Stimulated activated CD4-positive, alpha-beta T cell treated with anti-CD3 and anti-CD28 coated beads, Interleukin-1b, Interleukin-23, amount 100 ng/mL, for 48 hours (primary cell): ENCODE results near the gene TAF1B.
A peak's percentile ranks its signal among the peaks of the same experiment; 100 is the strongest.
"Not testable (repeated sequence)": the region's sequence is repeated elsewhere in the genome, so short reads cannot be mapped to it uniquely, and the experiment has no call there.

Experiments used
- DNase-seq: peaks from one replicate; pipeline ENCODE4 v3.0.0-alpha.2; 2020

The TAF1B gene

DNA sequence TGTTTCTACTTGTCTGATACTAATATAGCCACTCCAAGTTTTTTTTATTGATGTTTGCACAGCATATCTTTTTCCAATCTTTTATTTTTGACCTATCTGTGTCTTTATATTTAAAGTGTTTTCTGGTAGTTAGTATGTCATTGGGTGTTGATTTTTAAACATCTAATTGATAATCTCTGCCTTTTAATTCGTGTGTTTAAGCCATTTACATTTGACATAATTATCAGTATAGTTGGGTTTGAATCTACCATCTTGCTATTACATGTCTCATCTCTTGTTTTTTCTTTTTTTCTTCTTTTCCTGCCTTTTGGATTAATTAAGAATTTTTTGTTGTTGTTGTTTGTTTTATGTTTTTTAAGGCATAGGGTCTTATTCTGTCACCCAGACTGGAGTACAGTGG is 44.2 kb downstream of the TAF1B start:
- DNase-seq: no peak

DNA sequence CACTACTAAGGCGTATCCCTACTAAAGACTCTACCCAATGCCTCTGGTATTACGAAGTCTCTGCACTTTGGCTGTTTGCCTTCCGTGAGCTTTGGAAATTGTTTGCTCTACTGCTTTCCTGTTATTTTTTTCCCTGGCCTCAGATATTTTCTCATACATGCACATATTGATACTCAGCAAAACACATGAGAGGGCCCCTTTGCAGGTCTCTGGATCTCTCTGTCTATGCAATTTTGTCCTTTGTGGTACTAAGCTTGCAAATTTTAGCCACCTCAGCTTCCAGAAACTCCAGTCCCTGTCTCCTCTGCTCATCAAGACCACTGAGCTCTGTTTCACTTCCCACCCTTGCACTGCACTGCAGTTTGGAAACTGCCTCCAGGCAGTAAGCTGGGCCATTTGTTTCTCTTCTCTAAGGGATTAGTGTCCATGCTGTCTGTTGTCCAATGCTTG is 46.6 kb downstream of the TAF1B start:
- DNase-seq: no peak

DNA sequence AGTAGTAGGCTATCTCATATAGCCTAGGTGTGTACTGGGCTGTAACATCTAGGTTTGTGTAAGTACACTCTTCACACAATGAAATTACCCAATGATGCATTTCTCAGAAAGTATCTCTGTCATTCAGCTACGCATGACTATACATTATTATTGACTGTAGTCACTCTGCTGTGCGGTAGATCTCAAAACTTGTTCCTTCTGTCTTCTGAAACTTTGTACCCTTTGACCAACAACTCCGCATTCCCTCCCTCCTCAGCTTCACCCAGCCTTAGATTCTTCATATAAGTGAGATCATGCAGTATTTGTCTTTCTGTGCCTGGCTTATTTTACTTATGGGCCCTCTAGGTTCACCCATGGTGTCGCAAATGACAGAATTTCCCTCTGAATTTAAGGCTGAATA is 49.0 kb downstream of the TAF1B start:
- no peak for DNase-seq

DNA sequence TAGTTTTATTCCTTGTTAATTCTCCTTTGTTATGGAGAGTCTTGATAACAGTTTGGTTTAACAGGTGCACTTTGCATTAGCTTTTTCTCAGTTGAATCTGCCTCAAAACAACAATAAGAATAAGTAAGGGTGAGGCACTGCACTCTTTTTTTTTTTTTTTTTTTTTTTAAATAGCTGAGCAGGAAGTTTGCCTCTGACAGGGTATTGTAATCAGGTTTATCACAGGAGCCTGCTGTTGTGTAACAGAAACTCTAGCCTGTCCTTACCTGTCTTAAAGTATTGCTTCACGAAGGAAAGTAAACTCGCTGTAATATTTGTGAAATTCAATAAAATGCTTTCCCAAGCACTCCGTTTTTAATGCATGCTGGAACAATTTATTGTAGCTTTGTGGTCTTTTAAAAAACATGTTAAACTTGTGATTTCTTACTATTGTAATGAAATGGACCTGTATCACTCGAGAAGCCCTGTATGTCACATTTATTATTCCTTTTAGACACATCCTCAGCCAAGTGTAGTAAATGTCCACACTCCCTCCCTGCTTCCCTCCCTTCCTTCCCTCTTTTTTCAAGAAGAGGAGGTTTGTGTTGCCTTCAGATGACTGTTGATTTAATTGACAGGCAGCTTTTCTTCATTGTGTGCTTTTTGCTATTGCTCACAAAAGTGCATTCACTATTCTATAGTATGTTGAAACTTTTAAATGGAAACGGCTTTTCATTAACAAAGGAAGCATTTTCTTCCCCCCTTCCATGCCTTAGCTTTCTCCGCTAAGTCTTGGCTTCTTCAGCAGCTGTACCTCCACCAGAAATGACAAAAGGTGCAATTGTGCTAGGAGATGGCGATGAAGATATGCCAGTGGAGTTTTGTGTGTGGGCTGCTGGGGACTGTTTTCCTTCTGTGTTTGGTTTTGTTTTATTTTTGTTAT is 52.7 kb downstream of the TAF1B start:
- no peak for DNase-seq

DNA sequence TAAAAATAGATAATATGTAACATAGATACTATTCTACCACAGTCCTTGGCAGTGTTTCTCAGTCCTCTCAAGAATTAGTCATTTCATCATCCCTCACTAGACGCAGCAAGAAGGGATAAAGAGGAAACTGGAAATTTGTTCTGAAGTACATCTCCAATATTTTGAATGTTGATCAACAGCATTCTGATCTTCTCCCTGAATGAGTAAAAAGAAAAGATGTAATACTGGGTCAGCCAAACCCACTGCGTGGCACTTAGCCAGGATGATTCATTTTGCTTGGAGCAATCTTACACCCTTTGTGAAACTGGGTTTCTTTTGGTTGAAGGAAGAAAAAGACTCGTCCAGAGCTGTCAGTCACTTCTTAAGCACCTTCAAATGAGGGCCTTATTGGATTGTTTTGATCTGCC is 54.1 kb downstream of the TAF1B start:
- peak; percentile 78 for DNase-seq

DNA sequence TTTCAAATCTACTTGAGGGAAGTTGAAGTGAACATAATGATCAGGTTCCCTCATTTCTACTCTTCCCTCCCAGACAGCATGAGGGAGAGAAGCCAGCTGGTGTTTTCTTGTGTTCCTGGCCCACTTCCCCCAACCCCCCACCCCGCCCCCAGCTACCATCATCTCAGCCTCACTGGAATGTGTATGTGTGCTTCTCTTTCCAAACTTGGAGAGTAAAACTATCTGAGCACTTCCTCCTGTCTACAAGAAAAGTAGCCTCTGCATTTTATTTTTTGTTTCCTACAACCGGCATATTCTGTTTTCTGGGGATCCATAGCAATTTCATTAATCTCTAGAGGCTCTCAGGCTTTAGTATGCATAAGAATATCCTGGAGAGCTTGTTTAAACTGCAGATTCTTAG is 54.6 kb downstream of the TAF1B start:
- DNase-seq: no peak

DNA sequence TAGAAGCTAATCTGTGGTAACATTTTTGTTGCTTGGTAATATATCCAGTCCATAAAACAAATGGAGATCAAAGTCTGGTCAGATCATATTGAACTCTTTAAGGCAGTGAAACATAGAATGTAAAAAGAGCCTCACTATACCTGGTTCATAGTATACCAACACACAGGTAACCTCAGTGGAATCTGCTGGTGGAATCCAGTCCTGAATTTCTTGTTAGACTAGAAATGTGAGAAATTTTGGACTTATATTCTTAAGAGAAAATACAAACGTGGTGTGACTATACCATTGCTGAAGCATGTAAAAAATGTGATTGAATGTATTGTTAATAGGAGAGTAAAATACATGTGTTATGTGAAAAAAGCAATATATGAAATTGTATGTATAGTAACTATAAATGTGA is 62.1 kb downstream of the TAF1B start:
- no peak for DNase-seq

DNA sequence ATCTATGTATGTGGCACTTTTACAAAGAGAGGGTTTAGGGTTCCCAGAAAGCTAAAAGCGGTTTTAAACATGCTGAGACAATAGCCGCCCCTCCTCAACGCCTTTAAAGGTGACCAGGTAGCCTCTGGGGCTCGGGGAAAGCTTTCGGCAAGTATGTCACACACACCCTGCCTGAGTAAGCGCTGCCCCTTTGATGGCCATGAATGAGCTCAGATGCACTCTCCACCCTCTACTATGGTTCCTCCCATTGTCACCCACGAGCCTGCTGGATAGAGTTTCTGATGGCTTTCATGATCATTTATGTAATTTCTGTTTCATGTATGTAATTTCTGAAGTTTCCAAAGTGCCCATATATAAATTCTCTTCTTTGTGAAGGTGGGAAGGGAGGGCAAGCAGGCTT is 64.1 kb downstream of the TAF1B start:
- no peak for DNase-seq

DNA sequence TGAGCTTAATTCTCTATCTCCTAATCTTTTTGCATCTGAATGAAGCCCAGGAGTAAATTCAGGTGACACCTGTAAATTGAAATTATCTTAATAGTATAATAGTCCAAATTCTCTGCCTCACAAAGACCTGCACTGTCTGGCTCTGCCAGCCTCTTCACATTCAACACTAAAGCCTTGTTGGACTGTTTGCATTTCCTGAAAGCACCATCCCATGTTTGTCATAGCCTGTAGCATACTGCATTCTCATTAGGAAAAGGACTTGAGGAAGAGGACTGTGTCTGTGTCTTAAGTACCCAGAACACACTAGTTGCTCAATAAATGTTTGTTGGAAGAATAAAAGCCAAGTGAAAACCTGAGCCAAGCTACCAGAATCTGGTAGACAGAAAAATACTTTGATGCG is 65.4 kb downstream of the TAF1B start:
- DNase-seq: no peak

DNA sequence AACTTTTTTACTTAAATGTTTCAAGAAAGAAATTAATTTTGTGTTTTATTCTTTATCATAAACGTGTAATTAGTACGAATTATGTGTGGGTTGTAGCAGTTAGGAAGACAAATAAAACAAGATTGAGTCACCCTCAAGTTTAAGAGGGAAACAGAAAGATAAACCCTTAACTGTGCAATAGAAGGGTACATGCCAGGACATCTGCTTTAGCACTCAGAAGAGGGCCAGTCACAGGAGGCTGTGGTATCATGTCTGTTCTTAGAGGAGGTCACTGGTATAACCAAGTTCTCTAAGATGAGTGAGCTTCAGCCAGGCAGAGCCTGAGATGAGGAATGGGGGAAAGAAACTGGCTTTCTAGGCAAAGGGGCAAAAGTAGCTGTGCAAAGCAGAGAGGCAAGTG is 65.8 kb downstream of the TAF1B start:
- DNase-seq: no peak

DNA sequence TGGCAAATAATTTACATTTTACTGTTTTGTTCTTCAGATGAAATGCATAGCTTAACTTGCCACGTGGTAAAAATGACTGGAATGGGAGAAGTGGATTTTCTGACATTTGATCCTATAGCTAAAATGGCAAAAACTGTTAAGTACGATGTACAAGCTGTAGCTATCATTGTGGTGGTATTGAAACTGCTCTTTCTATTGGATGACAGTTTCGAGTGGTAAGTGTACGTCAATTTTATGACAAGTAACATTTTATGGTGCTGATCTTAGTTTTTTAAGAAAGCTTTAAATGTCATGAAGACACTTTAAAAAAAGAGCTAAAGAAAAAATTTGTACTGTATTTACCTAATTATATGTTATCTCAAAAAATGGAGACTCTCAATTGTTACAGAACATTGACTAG is 67.4 kb downstream of the TAF1B start:
- DNase-seq: no peak

DNA sequence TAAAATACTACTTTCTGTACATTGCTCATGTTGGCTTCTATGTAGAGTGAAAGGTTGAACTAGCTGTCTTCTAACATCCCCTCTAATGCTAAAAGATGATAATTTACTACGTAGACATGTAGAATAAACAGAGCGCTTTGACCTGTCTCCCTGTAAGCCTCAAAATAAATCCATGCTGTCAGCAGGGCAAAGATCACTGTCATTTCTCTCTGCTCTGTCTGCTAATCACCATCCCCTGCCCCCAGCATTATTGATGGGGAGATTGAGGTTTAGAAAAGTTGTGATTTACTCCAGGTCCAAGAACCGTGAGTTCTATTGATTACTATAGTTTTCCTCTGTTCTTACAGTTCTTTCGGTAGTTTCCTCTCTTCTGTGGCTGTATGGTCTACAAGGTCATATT is 69.2 kb downstream of the TAF1B start:
- no peak for DNase-seq

DNA sequence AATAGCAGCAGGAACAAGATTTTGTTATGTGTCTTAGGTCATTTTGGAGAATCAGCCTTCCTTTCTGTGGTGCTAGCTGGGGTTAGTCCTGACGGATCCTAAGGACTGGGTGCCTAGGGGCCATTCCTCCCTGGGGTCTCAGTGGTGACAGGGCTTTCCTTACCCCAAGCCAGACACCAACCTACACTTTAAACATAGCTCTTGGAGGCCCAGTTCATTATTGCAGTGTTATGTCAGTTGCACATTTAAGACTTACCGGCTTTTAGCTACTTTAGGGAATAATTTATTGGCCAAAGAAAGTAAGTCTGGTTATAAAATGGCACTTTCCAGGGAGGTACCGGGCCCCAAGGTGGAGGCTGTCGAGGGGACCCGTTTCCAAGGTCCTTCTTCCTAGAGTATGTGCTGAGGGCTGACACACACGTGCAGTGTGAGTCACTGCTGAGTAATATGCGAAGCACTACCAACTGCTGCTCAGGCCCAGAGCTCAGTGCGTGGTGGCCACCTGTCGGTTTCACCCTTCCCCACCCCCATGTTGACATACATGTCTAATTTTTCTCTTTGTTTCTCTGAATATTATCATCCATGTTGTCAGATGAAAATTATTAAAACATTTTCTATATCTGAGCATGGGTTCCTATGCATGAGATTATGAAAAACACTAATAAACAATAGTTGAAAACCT is 71.3 kb downstream of the TAF1B start:
- DNase-seq: peak; percentile 71

DNA sequence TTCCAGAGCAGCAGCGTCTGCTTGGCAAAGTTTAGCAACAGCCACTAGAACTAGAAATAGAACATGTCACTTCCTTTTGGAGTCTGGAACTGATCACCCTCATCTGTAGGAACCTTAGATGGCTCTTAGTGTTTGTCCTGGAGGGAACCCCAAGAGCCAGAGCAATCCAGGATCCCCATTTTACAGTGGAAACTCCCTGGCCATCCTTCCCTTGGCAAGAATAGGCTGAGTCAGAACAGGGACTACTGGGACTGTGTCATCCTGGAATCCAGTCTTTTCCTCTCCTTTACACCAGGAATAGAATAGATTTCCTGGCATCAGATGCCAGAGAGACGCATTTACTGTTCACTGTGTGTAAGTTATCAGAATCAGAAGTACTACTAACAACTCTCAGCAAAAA is 75.0 kb downstream of the TAF1B start:
- DNase-seq: no peak

DNA sequence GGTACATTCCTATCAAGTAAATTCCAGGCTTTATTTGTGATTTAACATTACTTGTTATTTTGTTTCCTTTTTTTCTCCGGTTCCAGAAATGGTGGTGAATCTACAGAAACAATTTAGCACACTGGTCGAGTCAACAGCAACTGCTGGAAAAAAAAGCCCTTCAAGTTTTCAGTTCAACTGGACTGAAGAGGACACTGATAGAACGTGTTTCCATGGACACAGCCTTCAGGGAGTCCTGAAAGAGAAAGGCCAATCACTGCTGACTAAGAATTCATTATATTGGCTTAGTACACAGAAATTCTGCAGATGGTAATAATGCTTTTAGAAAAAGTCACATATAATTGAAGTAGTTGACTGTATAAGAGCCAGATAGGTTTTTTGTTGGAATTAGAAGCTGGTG is 76.2 kb downstream of the TAF1B start:
- no peak for DNase-seq

DNA sequence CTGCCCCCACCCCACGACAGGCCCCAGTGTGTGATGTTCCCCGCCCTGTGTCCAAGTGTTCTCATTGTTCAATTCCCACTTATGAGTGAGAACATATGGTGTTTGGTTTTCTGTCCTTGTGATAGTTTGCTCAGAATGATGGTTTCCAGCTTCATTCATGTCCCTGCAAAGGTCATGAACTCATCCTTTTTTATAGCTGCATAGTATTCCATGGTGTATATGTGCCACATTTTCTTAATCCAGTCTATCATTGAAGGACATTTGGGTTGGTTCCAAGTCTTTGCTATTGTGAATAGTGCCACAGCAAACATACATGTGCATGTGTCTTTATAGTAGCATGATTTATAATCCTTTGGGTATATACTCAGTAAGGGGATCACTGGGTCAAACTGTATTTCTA is 83.7 kb downstream of the TAF1B start:
- DNase-seq: not testable (repeated sequence)

DNA sequence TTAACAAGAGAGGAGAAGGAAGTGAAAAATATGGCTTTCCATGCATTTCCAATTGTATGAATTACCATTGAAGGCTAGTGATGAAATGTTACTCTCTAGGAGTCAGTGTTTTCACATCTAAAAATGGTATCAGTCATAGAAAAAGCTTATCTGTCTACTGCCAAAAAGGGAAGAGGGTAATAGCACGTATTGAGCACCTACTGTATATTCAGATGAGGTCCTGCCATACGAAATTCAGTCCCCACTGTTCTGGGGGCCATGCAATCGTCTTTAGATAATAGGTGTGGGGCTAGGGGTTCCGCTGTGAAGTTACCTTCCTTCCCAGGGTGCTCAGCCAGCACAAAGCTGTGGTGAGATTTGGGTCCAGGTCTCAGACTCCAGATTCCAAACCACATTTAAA is 94.0 kb downstream of the TAF1B start:
- no peak for DNase-seq

DNA sequence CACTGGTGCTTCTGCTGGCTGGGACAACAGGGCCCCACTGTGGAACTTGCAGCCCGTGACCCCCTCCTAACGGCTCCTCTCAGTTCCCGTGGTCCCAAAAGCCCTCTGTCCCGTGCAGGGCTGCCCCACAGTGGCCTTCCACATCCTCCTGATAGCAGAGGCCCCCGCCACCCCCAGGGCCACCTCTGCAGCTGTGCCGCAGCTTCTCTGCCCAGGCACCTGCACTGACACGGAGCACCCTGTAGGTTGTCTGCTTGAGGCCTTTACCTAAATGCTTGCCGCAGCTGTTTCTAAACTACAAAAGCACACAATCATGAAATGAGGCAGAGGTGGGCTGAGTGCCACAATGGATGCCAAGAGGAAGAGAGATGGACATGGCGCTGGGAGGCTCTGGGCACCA is 94.7 kb downstream of the TAF1B start:
- no peak for DNase-seq

DNA sequence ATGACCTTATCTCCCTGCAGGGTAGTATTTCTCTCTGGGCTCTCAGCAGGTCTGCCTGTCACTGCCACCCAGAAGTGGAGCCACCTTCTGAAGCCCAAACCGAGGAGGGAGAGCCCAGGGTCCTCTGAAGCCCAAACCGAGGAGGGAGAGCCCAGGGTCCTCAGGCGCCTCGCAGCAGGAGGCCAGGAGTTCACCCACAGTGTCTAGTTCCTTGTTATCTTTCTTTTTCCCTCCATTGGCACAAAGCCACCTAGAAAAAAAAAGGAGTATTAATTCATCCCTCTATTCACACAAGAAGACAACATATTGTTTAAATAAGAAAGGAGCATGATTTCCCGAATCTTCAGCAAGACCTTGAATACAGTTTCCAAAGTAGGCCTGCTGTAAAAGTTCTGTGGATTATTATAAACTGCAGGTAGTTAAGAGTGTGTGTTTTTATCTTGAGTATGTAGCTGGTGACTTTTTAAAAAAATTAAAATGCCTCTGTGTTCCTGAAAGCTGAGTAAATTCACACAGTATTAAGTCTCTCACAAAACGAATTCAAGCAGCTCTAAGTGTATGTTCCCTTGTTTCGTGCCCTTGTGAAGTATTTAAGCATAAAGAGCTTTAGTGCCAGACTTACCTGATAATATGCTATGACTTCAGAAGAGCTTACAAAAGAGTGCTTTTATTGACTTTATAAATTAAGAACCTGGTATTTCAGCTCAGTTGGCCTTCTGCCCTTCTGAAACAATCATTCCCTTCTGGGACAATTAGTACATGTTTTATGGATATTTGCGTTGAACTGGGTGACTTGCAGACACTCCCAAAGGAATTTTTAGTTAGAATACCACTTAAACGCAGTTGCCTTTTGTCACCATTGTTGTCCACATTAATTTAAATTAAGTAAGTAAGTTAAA is 96.6 kb downstream of the TAF1B start:
- no peak for DNase-seq

DNA sequence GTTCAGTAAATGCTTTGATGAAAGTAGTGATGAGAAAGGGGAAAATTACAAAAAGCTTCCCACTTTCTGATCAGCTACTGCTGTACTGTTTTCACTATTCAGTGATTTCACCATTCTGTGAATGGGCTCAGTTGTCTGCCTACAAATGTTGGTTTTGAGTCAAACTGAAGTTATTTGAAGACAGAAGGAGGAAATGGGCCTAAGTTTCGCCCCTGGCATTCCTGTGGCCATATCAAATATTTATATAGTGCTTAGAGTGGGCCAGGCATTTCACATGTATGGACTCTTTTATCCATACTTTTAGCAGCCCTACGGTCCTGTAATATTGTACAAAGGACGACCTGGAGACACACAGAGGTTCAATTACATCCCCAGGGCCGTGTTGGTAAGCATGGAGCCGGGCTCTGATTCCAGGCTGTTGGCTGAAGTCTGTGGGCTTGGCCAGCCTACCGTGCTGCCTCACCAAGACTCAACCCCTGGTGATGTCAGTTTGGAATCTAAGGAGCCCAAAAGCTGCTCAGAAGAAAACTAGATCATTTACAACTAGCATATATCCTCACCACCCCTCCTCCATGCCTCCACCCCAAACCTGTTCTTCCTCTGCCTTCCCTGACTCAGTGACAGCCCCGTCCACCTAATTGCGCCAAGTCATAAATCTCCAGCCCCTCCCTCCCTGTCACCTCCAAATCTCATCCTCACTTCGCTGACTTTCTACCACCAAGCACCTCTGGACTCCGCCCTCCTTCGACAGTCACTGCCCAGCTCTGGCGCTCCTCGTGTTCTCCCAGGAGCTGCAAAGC is 98.1 kb downstream of the TAF1B start:
- DNase-seq: no peak

DNA sequence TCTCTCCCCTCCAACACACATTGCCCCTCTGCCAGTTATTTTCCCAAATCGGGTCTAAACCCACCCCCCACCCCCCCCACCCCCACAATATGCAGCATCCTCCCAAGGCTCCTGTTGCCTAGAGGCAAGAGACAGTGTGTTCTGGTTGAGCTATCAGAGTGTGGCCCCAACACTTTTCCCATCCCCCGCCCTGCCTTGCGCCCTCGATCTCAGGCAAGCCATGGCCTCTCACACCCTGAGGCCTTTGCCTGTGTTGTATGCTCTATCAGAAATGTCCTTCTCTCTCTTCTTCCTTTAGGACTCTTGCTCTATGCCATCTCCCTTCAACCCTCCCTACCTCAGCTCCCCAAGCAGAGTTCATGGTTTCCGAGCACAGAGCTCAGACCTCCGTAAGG is 98.7 kb downstream of the TAF1B start:
- no peak for DNase-seq

DNA sequence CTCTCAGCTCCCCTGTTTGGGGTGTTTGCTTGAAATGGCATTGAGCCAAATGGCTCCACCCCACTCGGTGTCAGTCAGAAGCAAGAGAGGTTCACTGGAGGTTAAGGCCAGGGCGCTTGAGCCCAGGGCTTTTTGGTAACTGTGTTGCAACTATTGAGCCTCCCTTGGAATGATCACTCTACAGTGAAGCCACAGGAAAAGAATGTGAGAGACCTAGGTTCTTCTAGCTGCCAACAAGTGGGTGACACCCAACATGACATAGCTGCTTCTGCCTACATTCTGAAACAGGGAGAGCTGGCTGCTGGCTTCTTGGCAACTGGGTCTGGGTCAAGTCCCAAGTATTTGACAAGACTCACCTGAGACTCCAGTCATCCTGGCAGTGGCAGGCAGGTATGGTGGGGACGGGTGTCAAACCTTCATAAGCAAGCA is 101.1 kb downstream of the TAF1B start:
- DNase-seq: no peak

DNA sequence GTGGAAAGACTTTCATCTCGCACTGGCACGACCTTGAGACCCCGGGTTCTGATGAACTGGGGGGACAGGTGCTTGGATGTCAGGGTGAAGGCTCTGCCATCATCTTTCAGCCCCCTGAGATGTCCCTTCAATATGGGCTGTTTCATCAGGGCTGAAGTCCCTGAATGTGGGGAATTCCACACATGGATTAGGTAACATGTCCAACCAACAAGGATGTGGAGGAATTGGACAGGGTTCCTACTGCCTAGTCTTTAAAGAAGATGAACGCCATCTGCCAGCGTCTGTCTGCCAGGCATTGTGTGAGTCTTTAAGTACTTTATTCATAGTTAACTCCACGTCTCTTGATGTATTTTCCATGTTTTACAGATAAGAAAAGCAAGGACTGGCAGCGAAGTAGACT is 102.3 kb downstream of the TAF1B start:
- no peak for DNase-seq
